ENCODE results near the gene RGL1. TPM values are rescaled to one million over a fixed set of nuclear protein-coding genes. Genes with fewer than 3 reads are reported as not detected.
A peak's percentile ranks its signal among the peaks of the same experiment; 100 is the strongest.

The RGL1 gene
- total RNA-seq, 1 experiment from 2014 or later: 0.92 TPM

- no TSS peak for BruUV-seq (replicated peaks)
- CTCF ChIA-PET: interaction anchor here (2.2 kb wide), 1 partner anchor 259 kb away, joined by 27 read pairs; no protein-coding TSS in a partner anchor
- Histone ChIP-seq H3K4me3 (ENCODE audit: low read depth in 2 of 2, low read length in 2 of 2) (no peak overlapping the region), H3K4me1 (ENCODE audit: control insufficient read depth, insufficient read depth, low read length) (0 out of 2 replicates have a peak, but pooled peaks cover 6% of the 10 kb centered on the region), H3K9me3 (ENCODE audit: control insufficient read depth, insufficient read depth, low read depth, low read length) (no peaks in the 10 kb centered on the region), H3K27me3 (ENCODE audit: control insufficient read depth, insufficient read depth, low read length) (no peaks in the 10 kb centered on the region), H3K27ac (ENCODE audit: low read length) (no peak overlapping the region), H3K36me3 (ENCODE audit: control insufficient read depth, insufficient read depth, low read length) (no peaks in the 10 kb centered on the region)
- intact Hi-C loops (cut with micrococcal nuclease; ENCODE audit: unreplicated experiment): no loop called here
- POLR2A ChIA-PET: no interaction called here
- DNase-seq (ENCODE audit: low read depth, low spot score) (no peak), ATAC-seq (no peak)
- TF ChIP-seq POLR2AphosphoS5 (IDR thresholded peaks at IDR 0.05; ENCODE audit: low read depth, low read length) (no peak), REST (IDR thresholded peaks at IDR 0.05; ENCODE audit: insufficient read depth in 1 of 2, low read depth in 2 of 2, low read length in 1 of 2) (no peak), TCF7L2 (IDR thresholded peaks at IDR 0.05; ENCODE audit: low read depth, low read length) (no peak), SIN3A (IDR thresholded peaks at IDR 0.05; ENCODE audit: borderline replicate concordance, insufficient read depth, low read depth, low read length) (no peak), CTCF (IDR thresholded peaks at IDR 0.05) (no peak)
- in situ Hi-C loops (cut with HindIII; ENCODE audit: low pct_unique_long_range_greater_than_20kb, low sequenced_read_pairs): no loop called here
Measured at GRCh38 chr1:183914891-183915290, 110.0 kb downstream of the RGL1 start.

- 0 out of 2 replicates have a peak, but pooled peaks cover 6% of the 10 kb centered on the region for H3K4me1 ChIP-seq (ENCODE audit: control insufficient read depth, insufficient read depth, low read length)
- no peak overlapping the region for H3K27ac ChIP-seq (ENCODE audit: low read length)
- no peak overlapping the region for H3K4me3 ChIP-seq (ENCODE audit: low read depth in 2 of 2, low read length in 2 of 2)
- in situ Hi-C loops (cut with HindIII; ENCODE audit: low pct_unique_long_range_greater_than_20kb, low sequenced_read_pairs): no loop called here
- no TSS peak for BruUV-seq (replicated peaks)
- ATAC-seq (peak; percentile 98), DNase-seq (ENCODE audit: low read depth, low spot score) (peak; percentile 96)
- intact Hi-C loops (cut with micrococcal nuclease; ENCODE audit: unreplicated experiment): loop anchor here (1.0 kb wide), 1 partner anchor 261 kb away; no protein-coding TSS in a partner anchor
- no peaks in the 10 kb centered on the region for H3K27me3 ChIP-seq (ENCODE audit: control insufficient read depth, insufficient read depth, low read length)
- no peaks in the 10 kb centered on the region for H3K36me3 ChIP-seq (ENCODE audit: control insufficient read depth, insufficient read depth, low read length)
- H3K9me3 ChIP-seq (ENCODE audit: control insufficient read depth, insufficient read depth, low read depth, low read length): no peaks in the 10 kb centered on the region
- ChIA-PET CTCF (interaction anchor here (0.7 to 2.2 kb wide), 7 partner anchors 24 to 307 kb away, joined by 3 to 27 read pairs (median 3); no protein-coding TSS in a partner anchor), POLR2A (no interaction called here)
- TF ChIP-seq REST (IDR thresholded peaks at IDR 0.05; ENCODE audit: insufficient read depth in 1 of 2, low read depth in 2 of 2, low read length in 1 of 2) (no peak), POLR2AphosphoS5 (IDR thresholded peaks at IDR 0.05; ENCODE audit: low read depth, low read length) (no peak), TCF7L2 (IDR thresholded peaks at IDR 0.05; ENCODE audit: low read depth, low read length) (no peak), CTCF (IDR thresholded peaks at IDR 0.05) (peak; percentile 86), SIN3A (IDR thresholded peaks at IDR 0.05; ENCODE audit: borderline replicate concordance, insufficient read depth, low read depth, low read length) (no peak)
Measured at GRCh38 chr1:183915625-183916510, 110.9 kb downstream of the RGL1 start.
